HCT116 (cell line): ENCODE data around the gene FCHO2. TPM values are rescaled to one million over a fixed set of nuclear protein-coding genes. Genes with fewer than 3 reads are reported as not detected.

ENCODE experiments used
- ATAC-seq: fragments of 200-7000 bp; cut with Tn5 transposase; 2 replicates; pipeline ENCODE4 v1.9.1; 2020; ENCODE audit warnings: mild to moderate bottlenecking, moderate library complexity
- BruUV-seq: library from RNA; stranded (reverse); fragments of 400-500 nt; replicated peaks from 2 replicates; lab custom pipeline; 2021; lab: Mats Ljungman, UMichigan
- CTCF ChIA-PET: fragments of 300-600 bp; sonication (Branson Sonifier 250); formaldehyde crosslinking; loops from one replicate; lab custom pipeline; 2021; ENCODE audit warnings: antibody characterized with exemption; lab: Charles Lee
- POLR2A ChIA-PET: fragments of 300-600, 350-600 bp; sonication (Branson Sonifier 250); formaldehyde crosslinking; loops from one replicate; lab custom pipeline; 2021; ENCODE audit warnings: antibody characterized with exemption; lab: Charles Lee
- RAD21 ChIA-PET, 2 experiments: fragments of 300-600 bp; sonication (Branson Sonifier 250); formaldehyde crosslinking; loops; one replicate each; lab custom pipeline; 2023; ENCODE audit warnings: low total read pairs in 2 of 2; ENCODE audit not compliant: uncharacterized antibody in 2 of 2, unreplicated experiment in 2 of 2, low non-redundant PET in 1 of 2; lab: Charles Lee
- DNase-seq: peaks from one replicate; pipeline ENCODE4 v3.0.0-alpha.2; 2010; ENCODE audit warnings: low read depth, low spot score
- H2AFZ ChIP-seq: fragments of 200-600 bp; shearing (Covaris generic), sonication (generic); 2 replicates; pipeline ENCODE4 v1.6.1; 2017; ENCODE audit warnings: low read depth, mixed run types, mixed read lengths, antibody characterized with exemption, low read length; ENCODE audit not compliant: poor library complexity, severe bottlenecking
- H3K27ac ChIP-seq: 2 replicates; pipeline ENCODE4 v1.5.1; 2012; ENCODE audit warnings: low read depth, low read length
- H3K27me3 ChIP-seq: fragments of 200-600 bp; sonication (generic); 2 replicates; pipeline ENCODE4 v1.6.1; 2016; ENCODE audit warnings: mixed run types, low read length, mixed read lengths; ENCODE audit not compliant: insufficient read depth
- H3K36me3 ChIP-seq, 2 experiments: fragments of 200-500 bp in 1 of 2; fragments of 200-600 bp in 1 of 2; sonication (Bioruptor generic) in 1 of 2; sonication (generic) in 1 of 2; 2 replicates each; pipeline versions ENCODE4 v1.5.1 to v1.6.1; 2014 to 2016; ENCODE audit warnings: low read length in 2 of 2, inconsistent platforms in 1 of 2, mixed read lengths in 1 of 2, mixed run types in 1 of 2; ENCODE audit not compliant: insufficient read depth in 2 of 2, control insufficient read depth in 1 of 2
- H3K4me1 ChIP-seq, 2 experiments: fragments of 200-600 bp in 1 of 2; sonication (generic) in 1 of 2; 2 replicates each; pipeline versions ENCODE4 v1.5.1 to v1.6.1; 2012 to 2017; ENCODE audit warnings: low read length in 2 of 2, inconsistent platforms in 1 of 2, mild to moderate bottlenecking in 1 of 2, mixed read lengths in 1 of 2, mixed run types in 1 of 2, moderate library complexity in 1 of 2; ENCODE audit not compliant: insufficient read depth in 2 of 2, control insufficient read depth in 1 of 2
- H3K4me2 ChIP-seq: fragments of 200-600 bp; sonication (generic); 2 replicates; pipeline ENCODE4 v1.6.1; 2017; ENCODE audit warnings: mixed run types, low read length, mixed read lengths
- H3K4me3 ChIP-seq, 2 experiments: fragments of 200-600 bp in 1 of 2; sonication (generic) in 1 of 2; replicated peaks in 1 of 2; 2 replicates each; pipeline ENCODE4 v1.5.1; 2011 to 2016; ENCODE audit warnings: low read length in 2 of 2, control low read depth in 1 of 2, low read depth in 1 of 2, mild to moderate bottlenecking in 1 of 2, mixed read lengths in 1 of 2, mixed run types in 1 of 2
- H3K79me2 ChIP-seq: fragments of 200-600 bp; sonication (generic); 2 replicates; pipeline ENCODE4 v1.6.1; 2017; ENCODE audit warnings: mild to moderate bottlenecking, mixed run types, low read length, moderate library complexity, mixed read lengths; ENCODE audit not compliant: insufficient read depth
- H3K9ac ChIP-seq: fragments of 200-600 bp; sonication (generic); 2 replicates; pipeline ENCODE4 v1.6.1; 2016; ENCODE audit warnings: low read length, mixed read lengths
- H3K9me2 ChIP-seq: fragments of 200-600 bp; sonication (generic), shearing (Covaris generic); 2 replicates; pipeline ENCODE4 v1.6.1; 2017; ENCODE audit warnings: mixed run types, mild to moderate bottlenecking, moderate library complexity; ENCODE audit not compliant: insufficient read depth
- H3K9me3 ChIP-seq, 2 experiments: fragments of 200-500 bp in 1 of 2; fragments of 200-600 bp in 1 of 2; sonication (Bioruptor generic) in 1 of 2; sonication (generic) in 1 of 2; 2 replicates each; pipeline ENCODE4 v1.6.1; 2014 to 2017; ENCODE audit warnings: low read length in 2 of 2, mixed read lengths in 2 of 2, inconsistent platforms in 1 of 2, low read depth in 1 of 2, mild to moderate bottlenecking in 1 of 2, mixed run types in 1 of 2, moderate library complexity in 1 of 2; ENCODE audit not compliant: control insufficient read depth in 1 of 2, insufficient read depth in 1 of 2
- H4K20me1 ChIP-seq: fragments of 200-600 bp; sonication (generic), shearing (Covaris generic); 2 replicates; pipeline ENCODE4 v1.6.1; 2017; ENCODE audit warnings: mixed run types, mild to moderate bottlenecking, moderate library complexity; ENCODE audit not compliant: insufficient read depth
- EZH2phosphoT487 ChIP-seq: fragments of 200-600 bp; IDR thresholded peaks from 2 replicates; pipeline ENCODE4 v1.6.1; 2018; ENCODE audit warnings: antibody characterized with exemption, borderline replicate concordance
- POLR2A ChIP-seq: IDR thresholded peaks from 2 replicates; pipeline ENCODE4 v1.7.0; 2011; ENCODE audit warnings: borderline replicate concordance; ENCODE audit not compliant: insufficient read depth, insufficient read length; ENCODE audit errors: extremely low read depth
- POLR2AphosphoS5 ChIP-seq: IDR thresholded peaks from 2 replicates; pipeline ENCODE4 v1.6.1; 2011; ENCODE audit warnings: mild to moderate bottlenecking, low read depth, low read length, moderate library complexity
- SIN3A ChIP-seq: IDR thresholded peaks from 2 replicates; pipeline ENCODE4 v1.6.1; 2012; ENCODE audit warnings: low read depth
- SP1 ChIP-seq: IDR thresholded peaks from 2 replicates; pipeline ENCODE4 v1.6.1; 2012; ENCODE audit warnings: low read depth
- ZNF274 ChIP-seq: fragments of 200-500 bp; sonication (Bioruptor generic); IDR thresholded peaks from 2 replicates; pipeline ENCODE4 v1.6.1; 2014; ENCODE audit warnings: mild to moderate bottlenecking, low read depth, low read length, inconsistent platforms
- intact Hi-C: fragments of 100-400 bp; cut with micrococcal nuclease; formaldehyde crosslinking; loops from 2 replicates; pipeline ENCODE4 v1.10.0; 2022
- total RNA-seq: library from RNA; stranded (reverse); gene quantifications from one replicate; pipeline ENCODE4 v1.2.1, GENCODE V29; 2021; ENCODE audit not compliant: unreplicated experiment
- TF ChIP-seq, protein P1 (sequence below): IDR thresholded peaks from 2 replicates; pipeline ENCODE4 v1.6.1; 2012
- TF ChIP-seq, protein P2 (sequence below): IDR thresholded peaks from 2 replicates; pipeline ENCODE4 v1.6.1; 2011; ENCODE audit warnings: mild to moderate bottlenecking, low read length, moderate library complexity; ENCODE audit not compliant: insufficient replicate concordance; ENCODE audit errors: extremely low read depth
- TF ChIP-seq, protein P3 (sequence below): IDR thresholded peaks from 2 replicates; pipeline ENCODE4 v1.6.1; 2012; ENCODE audit warnings: low read depth

The FCHO2 gene
- total RNA-seq, 1 experiment from 2014 or later = 18.7 TPM

DNA sequence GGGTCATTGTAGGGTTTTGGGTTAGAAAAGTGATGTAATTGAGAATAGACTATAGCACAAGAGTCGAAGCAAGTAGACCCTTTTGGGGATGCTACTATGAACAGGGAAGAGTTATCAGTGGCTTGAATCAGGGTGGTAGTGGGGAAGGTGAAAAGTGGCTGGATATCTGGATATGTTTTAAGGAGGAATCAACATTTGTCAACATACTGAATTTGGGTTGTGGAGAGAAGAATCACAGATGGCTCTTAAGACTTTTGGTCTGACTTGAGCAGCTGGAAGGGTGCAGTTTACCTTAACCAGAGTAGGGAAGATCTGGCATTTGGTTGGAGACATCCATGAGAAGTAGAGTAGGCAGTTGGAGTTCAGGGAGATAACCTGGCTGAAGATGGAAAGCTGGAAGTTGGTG lies 38.5 kb upstream of the FCHO2 start:
- BruUV-seq = no TSS peak
- CTCF ChIA-PET = no interaction called here
- no peak overlapping the region for H3K4me2 ChIP-seq
- no peaks in the 10 kb centered on the region for H3K9me3 ChIP-seq
- ATAC-seq (no peak), DNase-seq (no peak)
- TF ChIP-seq EZH2phosphoT487 (no peak), POLR2AphosphoS5 (0 out of 2 replicates have a peak, but pooled peaks have one; percentile 27)
- H3K4me3 ChIP-seq = no peak overlapping the region
- no peaks in the 10 kb centered on the region for H3K27me3 ChIP-seq
- no peak overlapping the region for H3K27ac ChIP-seq
- H4K20me1 ChIP-seq = no peaks in the 10 kb centered on the region
- H3K9ac ChIP-seq = no peak overlapping the region
- H2AFZ ChIP-seq = no peak overlapping the region
- H3K4me1 ChIP-seq = no peaks in the 10 kb centered on the region
- RAD21 ChIA-PET = no interaction called here
- H3K36me3 ChIP-seq = no peaks in the 10 kb centered on the region
- POLR2A ChIA-PET = no interaction called here
- H3K79me2 ChIP-seq = no peaks in the 10 kb centered on the region
- intact Hi-C loops = no loop called here
- H3K9me2 ChIP-seq = no peaks in the 10 kb centered on the region

DNA sequence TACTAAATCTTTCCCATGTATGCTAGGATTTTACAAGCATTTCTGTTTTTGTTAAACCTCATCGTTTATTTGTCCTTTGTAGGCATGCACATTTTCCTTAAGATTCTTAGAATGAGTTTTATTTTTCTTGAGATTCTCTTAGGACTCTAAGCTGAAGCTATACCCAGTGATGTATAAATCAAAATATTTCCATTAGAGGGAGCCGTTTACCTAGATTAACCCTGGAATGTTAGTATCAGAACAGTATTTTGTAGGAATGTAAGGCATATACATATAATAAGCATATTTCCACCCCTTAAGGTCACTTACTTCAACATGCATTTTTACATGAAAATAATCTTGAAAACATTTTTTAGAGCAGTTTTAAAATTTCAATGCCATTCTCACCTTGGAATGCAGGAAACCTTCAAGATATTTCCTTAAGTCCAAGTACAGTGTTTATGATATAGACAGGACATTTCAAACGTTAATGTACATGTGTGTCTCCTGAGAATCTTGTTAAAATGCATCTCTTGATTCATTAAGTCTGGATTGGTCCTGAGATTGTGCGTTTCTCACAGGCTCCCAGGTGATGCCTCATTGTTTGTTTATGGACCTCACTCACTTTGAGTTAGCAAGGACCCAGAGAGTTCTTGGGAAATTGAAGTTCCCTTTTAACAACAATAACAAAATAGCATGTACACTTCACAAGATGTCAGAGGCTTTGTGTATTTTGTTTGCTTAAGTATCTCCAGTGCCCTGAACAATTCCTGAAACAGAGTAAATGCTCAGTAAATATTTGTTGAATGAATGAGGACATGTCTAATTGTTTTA lies 34.9 kb upstream of the FCHO2 start:
- Histone ChIP-seq H3K4me3 (no peak overlapping the region), H3K9me3 (no peaks in the 10 kb centered on the region), H3K4me1 (no peaks in the 10 kb centered on the region), H3K4me2 (no peak overlapping the region), H4K20me1 (no peaks in the 10 kb centered on the region), H3K79me2 (no peaks in the 10 kb centered on the region), H3K27ac (no peak overlapping the region), H2AFZ (no peak overlapping the region), H3K27me3 (no peaks in the 10 kb centered on the region), H3K9ac (no peak overlapping the region), H3K9me2 (no peaks in the 10 kb centered on the region), H3K36me3 (no peaks in the 10 kb centered on the region)
- ChIA-PET POLR2A (interaction anchor here (1.6 kb wide), 1 partner anchor 34 kb away, joined by 5 read pairs; no protein-coding TSS in a partner anchor), RAD21 (interaction anchor here in 1 of 2 experiments (1.9 kb wide), 1 partner anchor 296 kb away, joined by 6 read pairs; no protein-coding TSS in a partner anchor), CTCF (interaction anchor here (0.6 to 2.6 kb wide), 8 partner anchors 31 to 530 kb away, joined by 3 to 24 read pairs (median 4); no protein-coding TSS in a partner anchor)
- no TSS peak for BruUV-seq
- DNase-seq = peak; percentile 26
- peak; percentile 84 for ATAC-seq
- intact Hi-C loops = loop anchor here (1.0 to 10.0 kb wide), 6 partner anchors 154 to 871 kb away; no protein-coding TSS in a partner anchor
- TF ChIP-seq SP1 (no peak), SIN3A (no peak), POLR2A (no peak), ZNF274 (no peak)
- TF ChIP-seq, protein P1, sequence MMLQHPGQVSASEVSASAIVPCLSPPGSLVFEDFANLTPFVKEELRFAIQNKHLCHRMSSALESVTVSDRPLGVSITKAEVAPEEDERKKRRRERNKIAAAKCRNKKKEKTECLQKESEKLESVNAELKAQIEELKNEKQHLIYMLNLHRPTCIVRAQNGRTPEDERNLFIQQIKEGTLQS = no peak
- TF ChIP-seq, protein P2, sequence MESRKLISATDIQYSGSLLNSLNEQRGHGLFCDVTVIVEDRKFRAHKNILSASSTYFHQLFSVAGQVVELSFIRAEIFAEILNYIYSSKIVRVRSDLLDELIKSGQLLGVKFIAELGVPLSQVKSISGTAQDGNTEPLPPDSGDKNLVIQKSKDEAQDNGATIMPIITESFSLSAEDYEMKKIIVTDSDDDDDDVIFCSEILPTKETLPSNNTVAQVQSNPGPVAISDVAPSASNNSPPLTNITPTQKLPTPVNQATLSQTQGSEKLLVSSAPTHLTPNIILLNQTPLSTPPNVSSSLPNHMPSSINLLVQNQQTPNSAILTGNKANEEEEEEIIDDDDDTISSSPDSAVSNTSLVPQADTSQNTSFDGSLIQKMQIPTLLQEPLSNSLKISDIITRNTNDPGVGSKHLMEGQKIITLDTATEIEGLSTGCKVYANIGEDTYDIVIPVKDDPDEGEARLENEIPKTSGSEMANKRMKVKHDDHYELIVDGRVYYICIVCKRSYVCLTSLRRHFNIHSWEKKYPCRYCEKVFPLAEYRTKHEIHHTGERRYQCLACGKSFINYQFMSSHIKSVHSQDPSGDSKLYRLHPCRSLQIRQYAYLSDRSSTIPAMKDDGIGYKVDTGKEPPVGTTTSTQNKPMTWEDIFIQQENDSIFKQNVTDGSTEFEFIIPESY = no peak
- TF ChIP-seq, protein P3, sequence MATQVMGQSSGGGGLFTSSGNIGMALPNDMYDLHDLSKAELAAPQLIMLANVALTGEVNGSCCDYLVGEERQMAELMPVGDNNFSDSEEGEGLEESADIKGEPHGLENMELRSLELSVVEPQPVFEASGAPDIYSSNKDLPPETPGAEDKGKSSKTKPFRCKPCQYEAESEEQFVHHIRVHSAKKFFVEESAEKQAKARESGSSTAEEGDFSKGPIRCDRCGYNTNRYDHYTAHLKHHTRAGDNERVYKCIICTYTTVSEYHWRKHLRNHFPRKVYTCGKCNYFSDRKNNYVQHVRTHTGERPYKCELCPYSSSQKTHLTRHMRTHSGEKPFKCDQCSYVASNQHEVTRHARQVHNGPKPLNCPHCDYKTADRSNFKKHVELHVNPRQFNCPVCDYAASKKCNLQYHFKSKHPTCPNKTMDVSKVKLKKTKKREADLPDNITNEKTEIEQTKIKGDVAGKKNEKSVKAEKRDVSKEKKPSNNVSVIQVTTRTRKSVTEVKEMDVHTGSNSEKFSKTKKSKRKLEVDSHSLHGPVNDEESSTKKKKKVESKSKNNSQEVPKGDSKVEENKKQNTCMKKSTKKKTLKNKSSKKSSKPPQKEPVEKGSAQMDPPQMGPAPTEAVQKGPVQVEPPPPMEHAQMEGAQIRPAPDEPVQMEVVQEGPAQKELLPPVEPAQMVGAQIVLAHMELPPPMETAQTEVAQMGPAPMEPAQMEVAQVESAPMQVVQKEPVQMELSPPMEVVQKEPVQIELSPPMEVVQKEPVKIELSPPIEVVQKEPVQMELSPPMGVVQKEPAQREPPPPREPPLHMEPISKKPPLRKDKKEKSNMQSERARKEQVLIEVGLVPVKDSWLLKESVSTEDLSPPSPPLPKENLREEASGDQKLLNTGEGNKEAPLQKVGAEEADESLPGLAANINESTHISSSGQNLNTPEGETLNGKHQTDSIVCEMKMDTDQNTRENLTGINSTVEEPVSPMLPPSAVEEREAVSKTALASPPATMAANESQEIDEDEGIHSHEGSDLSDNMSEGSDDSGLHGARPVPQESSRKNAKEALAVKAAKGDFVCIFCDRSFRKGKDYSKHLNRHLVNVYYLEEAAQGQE = no peak
